NAMALWA (cell line): ENCODE results near the gene CASZ1.

ENCODE experiments used
- DNase-seq: peaks from one replicate; pipeline ENCODE4 v3.0.0-alpha.2; 2015; ENCODE audit warnings: low spot score

Gene CASZ1

GRCh38 chr1:10599194-10599861 lies 197.1 kb downstream of the CASZ1 start:
- no peak for DNase-seq

DNA sequence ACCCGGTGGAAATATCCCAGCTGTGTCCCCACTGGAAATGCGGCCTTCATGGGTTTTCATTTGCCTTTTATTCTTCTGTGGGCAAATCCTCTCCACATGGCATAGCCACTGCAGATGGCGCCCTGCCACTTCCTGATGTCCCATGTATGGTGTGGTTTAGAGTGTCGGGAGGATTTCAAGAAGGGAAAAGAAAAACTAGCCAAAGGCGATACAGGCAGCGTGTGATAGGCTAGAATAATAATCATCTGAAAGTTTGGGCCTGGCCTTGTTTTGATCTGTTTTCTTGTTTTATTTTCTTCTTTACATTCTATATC lies 198.1 kb downstream of the CASZ1 start:
- DNase-seq = no peak

DNA sequence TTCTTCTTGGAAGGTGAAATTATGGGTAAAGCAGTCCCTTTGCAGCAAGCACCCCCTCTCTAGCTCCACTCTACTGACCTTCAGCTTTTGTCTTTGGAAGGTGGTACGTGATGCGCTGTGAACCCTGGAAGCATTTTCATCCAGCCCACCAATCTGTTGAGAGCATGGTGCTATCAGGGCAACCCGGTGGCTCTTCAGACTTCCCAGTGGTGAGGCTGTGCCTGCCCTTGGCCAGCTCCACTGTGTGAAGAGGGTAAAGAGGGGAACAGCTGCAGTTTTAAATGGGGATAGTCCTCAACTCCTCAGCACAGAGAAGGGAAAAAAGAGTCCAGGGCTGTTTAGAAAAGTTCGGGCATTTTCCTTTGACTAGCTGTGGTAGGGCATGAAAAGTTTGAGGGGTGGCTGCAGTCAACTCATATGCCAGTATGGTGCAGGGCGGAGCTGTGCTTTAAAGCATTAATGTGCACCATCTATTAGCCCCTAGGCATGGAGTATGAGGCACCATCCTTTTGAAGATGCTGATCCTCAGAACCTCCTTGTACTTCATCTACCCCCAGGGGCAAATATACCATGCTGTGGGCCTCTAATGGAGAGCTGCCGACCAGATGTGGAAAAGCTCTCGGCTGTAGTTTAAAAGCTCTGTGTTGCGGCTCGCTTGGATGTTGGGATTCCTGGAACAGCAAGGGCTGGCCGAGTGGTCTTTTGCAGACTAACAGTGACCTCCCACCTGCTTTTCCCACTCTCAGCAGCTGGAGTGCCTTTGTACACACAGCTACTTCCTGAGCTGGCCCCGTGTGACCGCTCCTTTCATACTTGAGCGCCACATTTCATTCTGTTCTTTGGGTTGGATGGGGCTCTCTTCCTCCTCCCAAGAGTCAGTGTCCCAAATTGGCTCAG lies 198.7 kb downstream of the CASZ1 start:
- DNase-seq = no peak

DNA sequence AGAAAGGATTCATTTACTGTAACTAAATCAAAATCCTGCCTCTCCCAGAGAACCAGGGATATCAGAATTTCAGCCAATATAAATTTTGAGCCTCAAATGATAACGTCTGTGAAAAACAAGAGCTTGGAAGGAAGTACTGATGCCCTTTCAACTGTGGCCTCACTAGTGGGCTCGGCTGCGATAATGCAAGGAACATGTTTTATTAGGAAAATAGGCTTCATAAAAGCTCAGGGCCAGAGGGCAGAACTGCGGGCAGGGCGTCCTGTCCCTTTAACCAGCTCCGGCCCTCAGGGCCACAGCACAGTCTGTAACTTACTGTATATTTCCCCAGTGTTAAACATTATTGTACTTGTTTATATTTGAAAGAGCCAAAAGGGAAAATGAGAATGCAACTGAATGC lies 199.7 kb downstream of the CASZ1 start:
- DNase-seq = no peak

DNA sequence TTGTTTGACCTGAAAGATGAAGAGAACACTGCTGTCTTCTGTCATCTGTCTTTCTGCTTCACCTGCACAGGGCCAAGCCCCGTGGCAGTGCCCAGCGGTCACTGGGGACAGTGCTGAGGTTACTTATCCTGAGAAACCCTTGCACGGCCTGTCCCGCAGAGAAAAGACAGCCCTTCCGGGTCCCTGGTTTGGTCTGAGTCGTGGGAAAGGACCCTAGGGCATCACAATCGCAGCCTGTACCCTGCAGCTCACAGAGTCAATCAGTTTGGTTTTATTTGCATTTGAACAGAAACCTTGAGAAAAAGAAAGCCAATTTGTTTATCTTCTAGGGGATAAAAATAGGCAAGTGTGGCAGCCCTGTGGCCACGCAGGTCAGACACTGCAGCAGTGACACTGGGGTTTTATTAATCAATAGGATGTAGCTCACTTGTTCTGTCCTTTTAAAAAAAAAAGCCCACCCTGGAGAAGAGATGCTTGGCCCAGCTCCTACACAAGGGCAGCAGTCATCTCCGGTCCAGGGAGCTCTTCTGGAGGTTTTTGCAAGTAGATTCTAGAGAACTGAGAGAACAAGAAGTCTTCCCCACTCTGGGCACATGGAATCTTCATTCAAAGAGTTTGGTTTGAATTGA lies 201.7 kb downstream of the CASZ1 start:
- no peak for DNase-seq

- DNase-seq = no peak
Observed at GRCh38 chr1:10593750-10594149, 202.7 kb downstream of the CASZ1 start.

DNA sequence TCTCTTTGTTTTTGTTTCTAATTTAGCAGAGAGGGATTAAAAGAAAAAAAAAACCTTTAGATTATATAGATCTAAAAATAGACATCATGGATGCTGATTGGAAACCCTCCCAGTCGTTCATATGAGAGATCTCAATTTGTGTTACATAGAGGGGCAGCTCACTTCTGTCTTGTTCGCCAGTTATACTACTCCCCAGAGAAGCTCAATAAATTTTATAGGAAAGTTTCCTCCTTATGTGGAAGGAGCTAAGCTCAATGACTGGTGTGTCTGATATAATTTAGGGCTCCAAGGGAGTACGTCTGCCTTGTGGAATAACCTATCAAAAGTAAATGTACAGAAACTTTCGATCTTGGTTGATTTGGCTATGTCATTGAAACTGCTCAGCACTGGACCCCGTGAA lies 204.1 kb downstream of the CASZ1 start:
- DNase-seq = no peak

DNA sequence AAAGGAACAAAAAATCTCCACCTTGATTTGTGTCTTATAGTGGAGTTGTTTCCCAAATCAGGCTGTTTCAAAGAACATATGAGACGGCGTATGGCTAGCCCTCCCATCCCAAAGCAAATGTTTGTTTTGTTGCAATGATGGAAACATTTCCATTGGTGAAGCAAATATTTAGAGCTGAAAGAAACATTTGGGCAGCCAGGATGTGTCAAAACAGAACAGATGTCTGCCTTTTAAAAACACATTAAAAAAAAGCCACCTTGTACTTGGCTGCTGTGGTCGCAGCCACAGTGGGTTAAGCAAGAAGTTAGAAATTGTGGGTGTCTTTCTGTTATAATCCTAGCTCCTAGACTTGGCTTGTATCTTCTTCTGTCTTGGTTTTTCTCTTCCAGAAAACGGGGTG lies 205.4 kb downstream of the CASZ1 start:
- no peak for DNase-seq

DNA sequence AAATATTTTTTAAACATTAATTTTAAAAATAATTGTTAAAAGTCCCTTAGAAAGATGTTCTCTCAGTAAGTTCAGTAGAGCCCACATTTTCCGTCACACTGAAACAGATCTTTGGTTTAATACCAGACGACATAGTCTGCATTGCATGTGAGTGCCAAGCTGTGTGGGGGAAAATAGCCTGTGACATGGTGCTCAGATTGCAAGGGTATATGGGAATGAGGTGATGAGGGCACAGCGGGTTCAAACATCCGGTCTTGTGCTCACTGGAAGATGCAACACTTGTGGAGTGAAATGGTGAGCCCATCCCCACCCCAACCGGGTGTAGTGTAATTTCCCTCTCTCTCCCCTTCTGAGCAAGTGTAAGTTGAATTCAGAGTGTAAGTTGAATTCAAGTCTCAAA lies 207.4 kb downstream of the CASZ1 start:
- no peak for DNase-seq

DNA sequence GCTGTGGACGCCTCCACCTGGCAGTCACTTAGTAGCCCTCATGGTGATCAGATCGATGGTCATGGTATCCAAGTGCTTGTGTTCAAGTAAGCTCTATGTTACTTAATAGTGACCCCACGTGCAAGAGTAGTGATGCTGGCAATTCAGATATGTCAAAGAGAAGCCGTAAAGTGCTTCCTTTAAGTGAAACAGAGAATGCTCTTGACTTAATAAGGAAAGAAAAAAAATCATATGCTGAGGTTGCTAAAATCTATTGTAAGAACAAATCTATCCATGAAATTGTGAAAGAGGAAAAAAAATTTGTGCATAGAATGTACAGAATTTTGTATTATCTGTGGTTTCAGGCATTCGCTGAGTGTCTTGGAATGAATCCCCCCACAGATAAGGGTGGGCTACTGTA lies 207.8 kb downstream of the CASZ1 start:
- DNase-seq = no peak
